Measurements from ENCODE around the gene TMEM117. TPM values are rescaled to one million over a fixed set of nuclear protein-coding genes. Genes with fewer than 3 reads are reported as not detected.

Gene TMEM117
- total and polyA plus RNA-seq, 8 donors: 1.9 to 52.5 (median 8.0) TPM

- Histone ChIP-seq H3K4me1 (peaks cover 0 to 13% (median 0%) of the 10 kb centered on the region in 4 donors), H3K27ac (peak overlapping the region in 2 of 5 donors; percentile 3 to 36), H3K9me3 (no peaks in the 10 kb centered on the region), H3K27me3 (no peaks in the 10 kb centered on the region), H3K4me3 (no peak overlapping the region), H3K36me3 (no peaks in the 10 kb centered on the region)
- intact Hi-C loops (cut with DNase I; ENCODE audit: low total_unique reads): no loop called here
- WGBS, 5 donors: 52 to 63% (median 58%) methylated on average over 5 of the region's 5 CpGs
- peak in 1 of 2 donors; percentile 28 for DNase-seq
- no peak for TF ChIP-seq POLR2A (IDR thresholded peaks at IDR 0.05)
- TF ChIP-seq POLR2AphosphoS5 (IDR thresholded peaks at IDR 0.05): no peak
- TF ChIP-seq CTCF (IDR thresholded peaks at IDR 0.05): no peak
- TF ChIP-seq EP300 (IDR thresholded peaks at IDR 0.05): no peak
Measured at GRCh38 chr12:43988838-43989560, 153.1 kb downstream of the TMEM117 start.

- DNase-seq: no peak
- Histone ChIP-seq H3K4me3 (no peak overlapping the region), H3K9me3 (no peaks in the 10 kb centered on the region), H3K36me3 (no peaks in the 10 kb centered on the region), H3K4me1 (peaks cover 0 to 13% (median 0%) of the 10 kb centered on the region in 4 donors), H3K27me3 (no peaks in the 10 kb centered on the region), H3K27ac (no peak overlapping the region)
- TF ChIP-seq EP300 (IDR thresholded peaks at IDR 0.05) (no peak), POLR2A (IDR thresholded peaks at IDR 0.05) (no peak), CTCF (IDR thresholded peaks at IDR 0.05) (no peak), POLR2AphosphoS5 (IDR thresholded peaks at IDR 0.05) (no peak)
- intact Hi-C loops (cut with DNase I; ENCODE audit: low total_unique reads): no loop called here
Measured at GRCh38 chr12:43992856-43993255, 157.0 kb downstream of the TMEM117 start.

- H3K36me3 ChIP-seq: no peaks in the 10 kb centered on the region
- H3K4me3 ChIP-seq: no peak overlapping the region
- no peaks in the 10 kb centered on the region for H3K4me1 ChIP-seq
- peaks cover 0 to 6% (median 0%) of the 10 kb centered on the region in 4 donors for H3K9me3 ChIP-seq
- H3K27me3 ChIP-seq: no peaks in the 10 kb centered on the region
- no peak overlapping the region for H3K27ac ChIP-seq
- WGBS, 5 donors: 76 to 87% (median 83%) methylated on average over 5 of the region's 5 CpGs
- peak in 1 of 2 donors; percentile 49 for DNase-seq
- intact Hi-C loops (cut with DNase I; ENCODE audit: low total_unique reads): no loop called here
- TF ChIP-seq POLR2A (IDR thresholded peaks at IDR 0.05) (no peak), CTCF (IDR thresholded peaks at IDR 0.05) (peak in 1 of 7 experiments; percentile 40)
Measured at GRCh38 chr12:44000309-44000952, 164.6 kb downstream of the TMEM117 start.

- Histone ChIP-seq H3K4me1 (no peaks in the 10 kb centered on the region), H3K27ac (no peak overlapping the region), H3K9me3 (peaks cover 0 to 6% (median 3%) of the 10 kb centered on the region in 4 donors), H3K4me3 (no peak overlapping the region), H3K36me3 (peaks cover 0 to 7% (median 0%) of the 10 kb centered on the region in 4 donors), H3K27me3 (no peaks in the 10 kb centered on the region)
- no peak for TF ChIP-seq EP300 (IDR thresholded peaks at IDR 0.05)
- TF ChIP-seq POLR2AphosphoS5 (IDR thresholded peaks at IDR 0.05): no peak
- no peak for TF ChIP-seq POLR2A (IDR thresholded peaks at IDR 0.05)
- no peak for TF ChIP-seq CTCF (IDR thresholded peaks at IDR 0.05)
- no peak for DNase-seq
- intact Hi-C loops (cut with DNase I; ENCODE audit: low total_unique reads): no loop called here
- WGBS, 5 donors: 75 to 88% (median 82%) methylated on average over 2 of the region's 2 CpGs
Measured at GRCh38 chr12:44002607-44003006, 166.7 kb downstream of the TMEM117 start.

All from stomach (tissue), 9 donors.